Body of pancreas (tissue), 4 donors: ENCODE results near the gene DLG1.

ENCODE experiments used
- POLR2A ChIP-seq, 3 donors: fragments of 450-650 bp; IDR thresholded peaks; one replicate each; pipeline ENCODE4 v1.6.1; 2016; ENCODE audit warnings: antibody characterized with exemption in 3 of 3, mild to moderate bottlenecking in 2 of 3
- TF ChIP-seq, protein P1 (sequence below), 7 experiments: fragments of 450-650 bp in 4 of 7; fragments of 200-600 bp in 3 of 7; sonication (generic) in 3 of 7; IDR thresholded peaks; one replicate each; pipeline ENCODE4 v1.5.1; 2016 to 2019; ENCODE audit warnings: antibody characterized with exemption in 7 of 7

DNA sequence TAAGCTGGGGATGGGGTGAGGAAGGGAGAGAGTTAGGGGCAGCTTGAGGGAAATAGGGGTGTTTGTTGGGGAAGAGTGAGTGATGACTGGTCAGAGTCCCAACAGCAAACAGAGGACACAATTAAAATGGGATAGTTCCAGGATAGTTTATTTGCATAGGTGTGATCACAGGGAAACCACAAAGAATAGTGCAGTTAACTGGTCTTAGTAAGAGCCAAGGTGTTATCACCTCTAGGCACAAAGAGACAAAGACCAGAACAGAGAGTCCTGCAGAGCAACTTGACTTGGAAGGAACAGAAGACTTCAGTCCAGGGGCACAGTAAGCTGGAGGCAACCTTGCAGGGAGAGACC is 42.1 kb upstream of the DLG1 start:
- TF ChIP-seq, protein P1, sequence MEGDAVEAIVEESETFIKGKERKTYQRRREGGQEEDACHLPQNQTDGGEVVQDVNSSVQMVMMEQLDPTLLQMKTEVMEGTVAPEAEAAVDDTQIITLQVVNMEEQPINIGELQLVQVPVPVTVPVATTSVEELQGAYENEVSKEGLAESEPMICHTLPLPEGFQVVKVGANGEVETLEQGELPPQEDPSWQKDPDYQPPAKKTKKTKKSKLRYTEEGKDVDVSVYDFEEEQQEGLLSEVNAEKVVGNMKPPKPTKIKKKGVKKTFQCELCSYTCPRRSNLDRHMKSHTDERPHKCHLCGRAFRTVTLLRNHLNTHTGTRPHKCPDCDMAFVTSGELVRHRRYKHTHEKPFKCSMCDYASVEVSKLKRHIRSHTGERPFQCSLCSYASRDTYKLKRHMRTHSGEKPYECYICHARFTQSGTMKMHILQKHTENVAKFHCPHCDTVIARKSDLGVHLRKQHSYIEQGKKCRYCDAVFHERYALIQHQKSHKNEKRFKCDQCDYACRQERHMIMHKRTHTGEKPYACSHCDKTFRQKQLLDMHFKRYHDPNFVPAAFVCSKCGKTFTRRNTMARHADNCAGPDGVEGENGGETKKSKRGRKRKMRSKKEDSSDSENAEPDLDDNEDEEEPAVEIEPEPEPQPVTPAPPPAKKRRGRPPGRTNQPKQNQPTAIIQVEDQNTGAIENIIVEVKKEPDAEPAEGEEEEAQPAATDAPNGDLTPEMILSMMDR (IDR thresholded peaks at IDR 0.05) = no peak
- TF ChIP-seq POLR2A (IDR thresholded peaks at IDR 0.05) = no peak
